Activated gamma-delta T cell treated with anti-CD3 and anti-CD28 coated beads, Interleukin-2, amount 50 U/mL, for 16 hours (primary cell): Measurements from ENCODE around the gene APOL5.
"Not testable (repeated sequence)": the region's sequence is repeated elsewhere in the genome, so short reads cannot be mapped to it uniquely, and the experiment has no call there.

Experiments used
- DNase-seq: peaks from one replicate; pipeline ENCODE4 v3.0.0-alpha.2; 2020; ENCODE audit warnings: low read depth

The APOL5 gene

DNA sequence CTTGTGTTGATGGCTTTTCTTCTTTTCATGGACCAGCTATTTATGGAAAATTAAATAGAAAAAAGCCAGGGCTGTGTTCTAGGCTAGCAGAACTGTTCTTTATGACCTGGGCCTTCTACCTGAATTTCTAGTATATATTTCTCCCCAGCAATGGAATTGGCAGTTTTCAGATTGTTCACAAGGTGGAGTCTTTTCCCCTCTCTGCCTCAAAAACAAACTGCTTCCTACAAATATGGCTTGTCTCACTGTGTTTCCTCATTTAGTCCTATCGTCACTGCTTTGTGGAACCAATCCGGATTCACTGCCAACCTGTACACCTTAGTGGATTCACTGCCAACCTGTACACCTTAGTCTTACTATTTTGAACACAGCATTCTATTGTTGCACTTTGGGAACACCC lies 5.0 kb upstream of the APOL5 start:
- DNase-seq = no peak

DNA sequence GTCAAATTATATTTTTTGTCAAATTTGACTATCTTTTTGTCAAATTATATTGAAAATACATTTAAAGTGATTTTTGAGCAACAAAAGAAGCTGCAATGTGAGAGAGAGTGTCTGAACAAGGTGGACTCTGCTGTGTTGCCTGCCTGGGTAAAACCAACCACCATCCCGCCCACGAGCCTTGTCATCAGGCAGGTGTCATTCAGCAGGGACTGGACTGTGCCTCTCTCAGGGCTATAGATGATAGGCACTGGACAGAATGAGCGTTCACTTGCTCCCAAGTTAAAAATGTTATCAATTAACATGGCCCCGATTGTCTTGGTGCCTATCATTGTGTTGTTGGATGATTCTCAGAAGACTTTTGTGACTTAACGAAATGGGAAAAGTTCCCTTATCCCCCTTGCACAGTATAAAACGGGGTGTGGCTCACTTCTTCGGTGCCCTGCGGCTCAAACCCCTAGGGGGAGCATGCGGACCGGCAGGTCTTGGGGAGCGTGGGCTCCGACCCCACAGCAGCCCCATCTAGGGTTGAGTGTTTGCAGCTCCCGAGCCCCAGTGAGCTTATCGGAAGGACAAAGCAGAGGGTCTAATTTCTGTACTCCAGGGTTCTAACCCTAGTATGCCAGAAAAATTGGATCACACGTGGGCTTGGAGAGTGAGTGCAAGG lies 1.7 kb downstream of the APOL5 start:
- no peak for DNase-seq

- DNase-seq = no peak
Measured at GRCh38 chr22:35721960-35722359, 4.3 kb downstream of the APOL5 start.

DNA sequence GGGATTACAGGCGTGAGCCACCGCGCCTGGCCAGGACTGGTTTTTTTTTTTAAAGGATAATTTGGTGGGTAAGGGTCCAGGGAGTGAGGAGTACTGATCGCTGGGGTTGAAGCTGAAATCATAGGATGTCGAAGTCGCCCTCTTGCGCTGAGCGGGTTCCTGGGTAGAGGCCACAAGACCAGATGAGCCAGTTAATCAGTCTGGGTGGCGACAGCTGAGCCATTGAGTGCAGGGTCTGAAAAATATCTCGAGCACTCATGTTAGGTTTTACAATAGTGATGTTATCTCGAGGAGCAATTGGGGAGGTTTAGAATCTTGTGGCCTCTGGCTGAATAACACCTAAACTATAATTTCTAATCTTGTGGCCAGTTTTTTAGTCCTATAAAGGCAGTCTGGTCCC lies 7.8 kb downstream of the APOL5 start:
- DNase-seq = no peak

GRCh38 chr22:35726398-35726797 lies 8.7 kb downstream of the APOL5 start:
- no peak for DNase-seq

DNA sequence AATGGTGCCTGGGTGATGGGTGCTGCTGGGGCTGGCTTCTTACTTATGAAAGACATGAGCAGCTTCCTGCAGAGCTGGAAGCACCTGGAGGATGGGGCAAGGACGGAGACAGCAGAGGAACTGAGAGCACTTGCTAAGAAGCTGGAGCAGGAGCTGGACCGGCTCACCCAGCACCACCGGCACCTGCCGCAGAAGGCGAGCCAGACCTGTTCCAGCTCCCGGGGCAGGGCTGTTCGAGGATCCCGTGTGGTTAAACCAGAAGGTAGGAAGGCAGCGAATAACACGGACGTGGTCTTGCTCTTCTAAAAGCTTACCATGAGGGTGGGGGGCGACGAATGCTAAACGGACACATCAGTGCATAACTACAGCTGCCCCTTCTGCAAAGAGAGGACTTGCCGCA lies 9.3 kb downstream of the APOL5 start:
- no peak for DNase-seq

DNA sequence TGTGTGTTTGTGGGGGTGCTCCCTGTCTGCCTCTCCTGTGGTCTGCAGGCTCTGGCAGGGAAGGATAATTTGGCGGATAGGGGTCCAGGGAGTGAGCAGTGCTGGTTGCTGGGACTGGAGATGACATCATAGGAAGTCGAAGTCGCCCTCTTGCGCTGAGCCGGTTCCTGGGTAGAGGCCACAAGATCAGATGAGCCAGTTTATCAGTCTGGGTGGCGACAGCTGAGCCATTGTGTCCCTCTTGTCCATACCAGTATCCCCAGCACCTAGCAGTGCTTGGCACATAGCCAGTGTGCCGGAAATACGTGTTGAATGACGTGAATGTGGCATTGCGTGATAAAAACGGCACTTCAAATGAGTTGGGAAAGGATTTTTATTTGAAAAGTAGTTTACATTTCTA lies 9.8 kb downstream of the APOL5 start:
- DNase-seq = no peak

GRCh38 chr22:35728639-35729308 lies 11.1 kb downstream of the APOL5 start:
- no peak for DNase-seq

DNA sequence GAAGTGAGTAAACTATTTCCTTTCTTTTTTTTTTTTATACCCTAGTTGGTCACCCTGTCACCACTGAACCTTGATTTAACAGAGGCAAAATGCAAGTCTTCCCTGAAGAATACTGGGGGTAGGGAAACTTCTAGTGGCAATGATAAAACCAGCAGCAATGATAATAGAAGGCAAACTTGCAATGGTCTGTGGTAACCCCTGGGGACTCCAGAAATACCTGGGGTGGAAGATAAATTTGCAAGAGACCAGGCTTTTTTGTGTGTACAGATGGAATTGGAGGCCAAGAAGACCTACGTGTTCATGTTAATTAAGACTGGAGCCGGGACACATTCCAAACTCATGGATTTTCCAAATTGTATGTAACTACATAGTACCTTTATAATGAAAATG lies 11.6 kb downstream of the APOL5 start:
- no peak for DNase-seq

- no peak for DNase-seq
Measured at GRCh38 chr22:35731321-35731720, 13.6 kb downstream of the APOL5 start.

DNA sequence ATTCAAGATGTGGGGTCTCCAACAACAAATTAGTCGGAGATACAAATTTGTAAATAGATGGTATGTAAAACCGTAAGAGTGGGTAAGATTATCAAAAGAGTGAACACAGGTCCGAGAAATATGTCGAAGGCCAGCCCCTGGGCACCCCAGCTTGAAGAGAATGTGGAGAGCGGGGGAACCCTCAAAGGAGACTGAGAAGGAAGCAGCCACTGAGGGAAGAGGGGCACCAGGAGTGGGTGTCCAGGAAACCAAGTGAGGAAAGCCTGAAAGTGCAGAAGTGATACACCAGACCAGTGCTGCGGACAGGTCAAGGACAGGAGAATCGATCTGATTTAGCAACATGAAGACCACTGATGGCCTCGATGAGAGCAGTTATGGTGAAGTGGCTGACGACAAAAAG lies 14.4 kb downstream of the APOL5 start:
- DNase-seq = no peak

GRCh38 chr22:35733036-35733435 lies 15.4 kb downstream of the APOL5 start:
- no peak for DNase-seq

- no peak for DNase-seq
Measured at GRCh38 chr22:35733791-35734516, 16.3 kb downstream of the APOL5 start.

DNA sequence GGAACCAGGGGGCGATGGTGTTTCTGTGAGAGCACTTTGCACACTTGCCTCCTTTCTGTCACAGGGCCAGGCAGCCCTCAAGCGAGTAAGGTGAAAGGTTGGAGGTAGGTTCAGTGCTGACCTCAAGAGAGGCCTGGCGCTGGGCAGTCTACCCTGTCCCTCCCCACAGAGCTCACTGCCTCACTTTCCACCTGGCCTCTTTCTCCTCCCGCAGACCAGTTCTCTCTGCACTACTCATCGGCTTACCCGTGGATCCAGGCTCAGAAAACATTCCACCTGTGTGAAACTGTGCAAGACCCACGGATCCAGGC lies 16.8 kb downstream of the APOL5 start:
- no peak for DNase-seq

- DNase-seq = no peak
Measured at GRCh38 chr22:35735542-35735941, 17.9 kb downstream of the APOL5 start.

- DNase-seq = no peak
Measured at GRCh38 chr22:35736166-35736565, 18.5 kb downstream of the APOL5 start.

- no peak for DNase-seq
Measured at GRCh38 chr22:35736701-35737100, 19.0 kb downstream of the APOL5 start.

- not testable (repeated sequence) for DNase-seq
Measured at GRCh38 chr22:35737886-35738285, 20.2 kb downstream of the APOL5 start.

DNA sequence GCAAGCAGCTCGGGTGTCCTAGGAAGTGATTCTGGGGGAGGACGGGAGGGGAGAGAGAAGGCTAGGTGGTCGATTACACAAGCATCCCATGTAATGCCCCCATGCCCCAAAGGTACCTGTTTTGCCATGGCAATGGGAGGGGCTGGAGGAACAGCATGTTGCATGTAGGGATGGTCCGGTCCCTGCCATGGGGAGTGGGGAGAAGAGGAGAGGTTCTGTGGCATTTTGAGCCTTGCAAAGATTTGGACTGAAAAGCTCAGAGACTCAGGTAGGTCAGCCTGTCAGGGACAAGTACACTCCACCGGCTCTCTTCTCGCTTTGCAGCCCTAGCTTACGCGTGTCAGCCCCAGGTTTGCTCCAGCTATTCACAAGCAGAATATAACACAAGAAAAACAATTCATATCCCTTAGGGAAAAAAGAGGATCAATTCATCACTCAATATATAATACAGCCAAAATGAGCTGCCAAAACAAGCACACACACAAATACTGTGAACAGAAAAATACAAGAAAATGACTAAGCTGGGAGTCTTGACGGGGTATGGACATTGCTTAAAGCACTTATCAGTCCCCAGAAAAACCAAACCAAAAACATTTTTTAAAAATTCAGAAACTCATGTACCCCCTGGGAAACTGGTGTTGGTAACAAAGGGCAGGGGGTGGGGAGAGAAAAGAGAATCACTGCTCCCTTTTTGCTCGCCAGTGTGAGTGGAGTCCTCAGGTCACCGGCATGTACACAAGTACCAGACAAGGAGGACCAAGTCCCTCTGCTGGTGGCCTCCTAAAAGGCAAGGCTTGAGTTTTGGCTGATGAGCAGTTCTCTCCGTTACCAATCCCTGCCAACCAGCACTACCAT lies 21.6 kb downstream of the APOL5 start:
- DNase-seq = no peak

DNA sequence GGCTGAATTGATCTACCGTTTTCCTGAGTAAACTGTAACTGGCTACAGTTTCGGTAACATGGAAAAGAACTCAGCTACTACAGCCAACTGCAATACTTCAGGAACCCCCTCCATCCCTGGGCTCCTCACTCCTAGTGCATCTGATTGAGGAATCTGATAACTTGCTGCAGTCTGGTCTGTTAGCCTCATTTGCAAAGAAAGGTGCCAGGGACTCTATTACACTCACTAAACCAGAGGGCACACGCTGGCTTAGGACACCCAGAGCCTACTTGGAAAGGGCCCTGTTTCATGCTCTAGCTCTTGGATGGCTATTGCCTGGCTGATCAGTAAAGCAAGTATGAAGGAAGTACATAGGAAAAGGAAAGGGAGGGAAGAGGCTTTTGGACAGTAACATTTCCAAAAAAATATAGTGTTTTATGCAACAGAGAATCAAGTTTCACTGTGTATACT lies 22.3 kb downstream of the APOL5 start:
- no peak for DNase-seq

GRCh38 chr22:35740616-35741015 lies 22.9 kb downstream of the APOL5 start:
- DNase-seq = no peak

DNA sequence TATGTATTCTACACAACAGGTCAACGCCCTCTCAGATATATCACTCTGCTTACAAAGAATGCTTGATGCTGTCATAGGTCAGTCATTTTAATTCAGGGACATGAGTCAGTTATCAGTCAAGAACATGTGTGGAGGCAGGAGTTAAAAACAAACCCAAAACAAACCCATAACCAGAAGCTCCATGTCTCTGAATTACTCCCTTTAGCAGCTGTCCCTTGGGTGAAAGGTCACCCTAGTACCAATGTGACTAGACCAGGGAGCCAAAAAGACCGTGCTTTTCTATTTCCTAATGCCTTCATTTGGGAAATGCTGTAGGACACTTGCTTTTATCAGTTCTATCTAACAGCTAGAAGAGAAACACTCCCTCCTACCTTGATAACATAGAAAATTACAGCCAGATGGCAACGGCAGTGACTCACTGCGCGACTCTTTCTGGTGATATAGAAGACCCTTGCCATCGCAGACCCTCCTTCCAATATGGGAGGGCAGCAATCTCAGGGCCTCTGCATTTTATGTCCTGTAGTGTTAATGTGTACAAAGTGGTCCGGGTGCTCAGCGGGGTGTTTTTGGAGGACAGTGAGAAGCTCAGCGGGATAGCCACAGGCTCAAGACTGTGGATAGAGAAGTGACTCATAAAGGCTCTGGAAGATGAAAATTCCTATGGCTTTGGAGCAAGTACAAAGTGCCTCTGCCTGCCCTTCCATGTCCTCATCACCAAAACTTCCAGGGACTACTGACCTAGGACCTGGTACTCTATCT lies 24.8 kb downstream of the APOL5 start:
- DNase-seq = no peak
